Activated CD8-positive, alpha-beta T cell treated with anti-CD3 and anti-CD28 coated beads, Interleukin-2, amount 10 ng/mL, durations not matched to agents 7 days and 5 days (primary cell): ENCODE data around the gene RXFP1. TPM values are rescaled to one million over a fixed set of nuclear protein-coding genes. Genes with fewer than 3 reads are reported as not detected.

ENCODE experiments used
- ATAC-seq: fragments of 150-1000 bp; cut with Tn5 transposase; one replicate; pipeline ENCODE4 v1.10.0; 2021; ENCODE audit warnings: moderate library complexity
- CTCF ChIA-PET: fragments of 350-600 bp; sonication (Branson Sonifier 250); formaldehyde crosslinking; loops from one replicate; lab custom pipeline; 2021; ENCODE audit warnings: antibody characterized with exemption; lab: Charles Lee
- POLR2A ChIA-PET: fragments of 350-600 bp; sonication (Branson Sonifier 250); formaldehyde crosslinking; loops from one replicate; lab custom pipeline; 2021; ENCODE audit warnings: antibody characterized with exemption; lab: Charles Lee
- DNase-seq: peaks from one replicate; pipeline ENCODE4 v3.0.0-alpha.2; 2020
- H3K27ac Mint-ChIP-seq: one replicate; pipeline ENCODE4 v1.8.0; 2021; ENCODE audit warnings: mild to moderate bottlenecking, mixed read lengths
- H3K27me3 Mint-ChIP-seq: one replicate; pipeline ENCODE4 v1.8.0; 2021; ENCODE audit warnings: low read depth, mixed read lengths
- H3K36me3 Mint-ChIP-seq: one replicate; pipeline ENCODE4 v1.8.0; 2021; ENCODE audit warnings: low read depth, mixed read lengths
- H3K4me1 Mint-ChIP-seq: one replicate; pipeline ENCODE4 v1.8.0; 2021; ENCODE audit warnings: low read depth, mixed read lengths
- H3K4me3 Mint-ChIP-seq: one replicate; pipeline ENCODE4 v1.8.0; 2021; ENCODE audit warnings: mild to moderate bottlenecking, mixed read lengths
- H3K9me3 Mint-ChIP-seq: one replicate; pipeline ENCODE4 v1.8.0; 2022; ENCODE audit warnings: mixed read lengths; ENCODE audit not compliant: insufficient read depth
- total RNA-seq, 2 experiments: library from RNA; stranded (reverse); gene quantifications; one replicate each; pipeline ENCODE4 v1.2.3, GENCODE V29; 2021

RXFP1 gene
- total RNA-seq, 2 experiments from 2014 or later, result not detected

- ATAC-seq, result no peak
- Mint-ChIP-seq H3K36me3 (no peaks in the 10 kb centered on the region), H3K27me3 (peaks cover 17% of the 10 kb centered on the region), H3K4me1 (no peaks in the 10 kb centered on the region), H3K27ac (no peak overlapping the region), H3K9me3 (no peaks in the 10 kb centered on the region), H3K4me3 (no peak overlapping the region)
- POLR2A ChIA-PET, result no interaction called here
- CTCF ChIA-PET, result no interaction called here
- no peak for DNase-seq
Observed at GRCh38 chr4:158597879-158598596, 76.4 kb downstream of the RXFP1 start.

- Mint-ChIP-seq H3K27ac (no peak overlapping the region), H3K4me1 (no peaks in the 10 kb centered on the region), H3K36me3 (no peaks in the 10 kb centered on the region), H3K9me3 (no peaks in the 10 kb centered on the region), H3K4me3 (no peak overlapping the region), H3K27me3 (peaks cover 13% of the 10 kb centered on the region)
- ChIA-PET POLR2A (no interaction called here), CTCF (no interaction called here)
- no peak for DNase-seq
- ATAC-seq, result no peak
Observed at GRCh38 chr4:158599150-158599549, 77.5 kb downstream of the RXFP1 start.

- no peaks in the 10 kb centered on the region for H3K36me3 Mint-ChIP-seq
- peaks cover 10% of the 10 kb centered on the region for H3K27me3 Mint-ChIP-seq
- no peak overlapping the region for H3K27ac Mint-ChIP-seq
- no peaks in the 10 kb centered on the region for H3K4me1 Mint-ChIP-seq
- H3K9me3 Mint-ChIP-seq, result no peaks in the 10 kb centered on the region
- ChIA-PET POLR2A (no interaction called here), CTCF (no interaction called here)
- ATAC-seq (no peak), DNase-seq (no peak)
- H3K4me3 Mint-ChIP-seq, result no peak overlapping the region
Observed at GRCh38 chr4:158599765-158600498, 78.2 kb downstream of the RXFP1 start.

- H3K36me3 Mint-ChIP-seq, result no peaks in the 10 kb centered on the region
Observed at GRCh38 chr4:158604369-158604768, 82.7 kb downstream of the RXFP1 start.

GRCh38 chr4:158605393-158605792 is 83.7 kb downstream of the RXFP1 start:
- DNase-seq (no peak), ATAC-seq (no peak)
- Mint-ChIP-seq H3K27ac (no peak overlapping the region), H3K9me3 (no peaks in the 10 kb centered on the region), H3K4me1 (no peaks in the 10 kb centered on the region), H3K36me3 (no peaks in the 10 kb centered on the region), H3K4me3 (no peak overlapping the region), H3K27me3 (peaks cover 3% of the 10 kb centered on the region)
- POLR2A ChIA-PET, result no interaction called here
- CTCF ChIA-PET, result no interaction called here

More at GRCh38 chr4:158604369-158604768, 82.7 kb downstream of the RXFP1 start:
- ATAC-seq (no peak), DNase-seq (no peak)
- Mint-ChIP-seq H3K4me1 (no peaks in the 10 kb centered on the region), H3K27me3 (peaks cover 7% of the 10 kb centered on the region), H3K27ac (no peak overlapping the region), H3K9me3 (no peaks in the 10 kb centered on the region), H3K4me3 (no peak overlapping the region)
- CTCF ChIA-PET, result no interaction called here
- POLR2A ChIA-PET, result no interaction called here

- POLR2A ChIA-PET, result no interaction called here
- H3K4me3 Mint-ChIP-seq, result no peak overlapping the region
- H3K27me3 Mint-ChIP-seq, result peaks cover 3% of the 10 kb centered on the region
- ATAC-seq (no peak), DNase-seq (no peak)
- no peaks in the 10 kb centered on the region for H3K4me1 Mint-ChIP-seq
- CTCF ChIA-PET, result no interaction called here
- H3K36me3 Mint-ChIP-seq, result no peaks in the 10 kb centered on the region
- no peak overlapping the region for H3K27ac Mint-ChIP-seq
- H3K9me3 Mint-ChIP-seq, result no peaks in the 10 kb centered on the region
Observed at GRCh38 chr4:158606969-158607368, 85.3 kb downstream of the RXFP1 start.

- CTCF ChIA-PET, result no interaction called here
- no peak overlapping the region for H3K4me3 Mint-ChIP-seq
- H3K27ac Mint-ChIP-seq, result no peak overlapping the region
- DNase-seq (no peak), ATAC-seq (no peak)
- no peaks in the 10 kb centered on the region for H3K4me1 Mint-ChIP-seq
- H3K36me3 Mint-ChIP-seq, result no peaks in the 10 kb centered on the region
- peaks cover 3% of the 10 kb centered on the region for H3K27me3 Mint-ChIP-seq
- no peaks in the 10 kb centered on the region for H3K9me3 Mint-ChIP-seq
- POLR2A ChIA-PET, result no interaction called here
Observed at GRCh38 chr4:158609116-158609515, 87.4 kb downstream of the RXFP1 start.

- H3K4me3 Mint-ChIP-seq, result no peak overlapping the region
- no peaks in the 10 kb centered on the region for H3K27me3 Mint-ChIP-seq
- ATAC-seq, result no peak
- H3K36me3 Mint-ChIP-seq, result no peaks in the 10 kb centered on the region
- ChIA-PET POLR2A (interaction anchor here (0.6 kb wide), 1 partner anchor 278 kb away, joined by 3 read pairs; no protein-coding TSS in a partner anchor), CTCF (no interaction called here)
- H3K9me3 Mint-ChIP-seq, result no peaks in the 10 kb centered on the region
- no peaks in the 10 kb centered on the region for H3K4me1 Mint-ChIP-seq
- H3K27ac Mint-ChIP-seq, result no peak overlapping the region
- no peak for DNase-seq
Observed at GRCh38 chr4:158610790-158611189, 89.1 kb downstream of the RXFP1 start.

- Mint-ChIP-seq H3K27me3 (no peaks in the 10 kb centered on the region), H3K4me3 (no peak overlapping the region), H3K27ac (no peak overlapping the region), H3K9me3 (no peaks in the 10 kb centered on the region), H3K36me3 (no peaks in the 10 kb centered on the region), H3K4me1 (no peaks in the 10 kb centered on the region)
- POLR2A ChIA-PET, result no interaction called here
- DNase-seq (no peak), ATAC-seq (no peak)
- CTCF ChIA-PET, result no interaction called here
Observed at GRCh38 chr4:158613046-158613445, 91.4 kb downstream of the RXFP1 start.

- ATAC-seq (no peak), DNase-seq (no peak)
- H3K27ac Mint-ChIP-seq, result no peak overlapping the region
- CTCF ChIA-PET, result no interaction called here
- H3K4me1 Mint-ChIP-seq, result no peaks in the 10 kb centered on the region
- H3K27me3 Mint-ChIP-seq, result peaks cover 7% of the 10 kb centered on the region
- POLR2A ChIA-PET, result no interaction called here
- no peaks in the 10 kb centered on the region for H3K36me3 Mint-ChIP-seq
- H3K9me3 Mint-ChIP-seq, result no peaks in the 10 kb centered on the region
- no peak overlapping the region for H3K4me3 Mint-ChIP-seq
Observed at GRCh38 chr4:158617956-158618355, 96.3 kb downstream of the RXFP1 start.

GRCh38 chr4:158621729-158622128 is 100.0 kb downstream of the RXFP1 start:
- DNase-seq (no peak), ATAC-seq (no peak)
- no peaks in the 10 kb centered on the region for H3K4me1 Mint-ChIP-seq
- ChIA-PET POLR2A (interaction anchor here (0.6 kb wide), 1 partner anchor 696 kb away, joined by 4 read pairs; no protein-coding TSS in a partner anchor), CTCF (no interaction called here)
- H3K9me3 Mint-ChIP-seq, result no peaks in the 10 kb centered on the region
- no peak overlapping the region for H3K4me3 Mint-ChIP-seq
- no peaks in the 10 kb centered on the region for H3K36me3 Mint-ChIP-seq
- peaks cover 11% of the 10 kb centered on the region for H3K27me3 Mint-ChIP-seq
- no peak overlapping the region for H3K27ac Mint-ChIP-seq

- CTCF ChIA-PET, result no interaction called here
- H3K27ac Mint-ChIP-seq, result no peak overlapping the region
- DNase-seq (no peak), ATAC-seq (no peak)
- H3K9me3 Mint-ChIP-seq, result no peaks in the 10 kb centered on the region
- H3K4me1 Mint-ChIP-seq, result no peaks in the 10 kb centered on the region
- H3K27me3 Mint-ChIP-seq, result peaks cover 11% of the 10 kb centered on the region
- no peak overlapping the region for H3K4me3 Mint-ChIP-seq
- POLR2A ChIA-PET, result no interaction called here
- no peaks in the 10 kb centered on the region for H3K36me3 Mint-ChIP-seq
Observed at GRCh38 chr4:158622251-158622650, 100.6 kb downstream of the RXFP1 start.
